SK-N-SH (cell line): Measurements from ENCODE around the gene CADM1. TPM values are rescaled to one million over a fixed set of nuclear protein-coding genes. Genes with fewer than 3 reads are reported as not detected.

Source experiments
- CTCF ChIA-PET: fragments of 300-600, 350-600 bp; formaldehyde crosslinking; extraction: SDS; loops from one replicate; lab custom pipeline; 2021; lab: Yijun Ruan, JAX
- POLR2A ChIA-PET: fragments of 350-600 bp; sonication (Branson Sonifier 250); formaldehyde crosslinking; extraction: SDS; loops from one replicate; lab custom pipeline; 2020; ENCODE audit warnings: antibody characterized with exemption, inconsistent platforms; lab: Yijun Ruan, JAX
- DNase-seq: peaks from one replicate; pipeline ENCODE4 v3.0.0; 2012
- H2AFZ ChIP-seq: fragments of 200-600 bp; sonication (generic); 2 replicates; pipeline ENCODE4 v1.8.1; 2016; ENCODE audit warnings: antibody characterized with exemption, mild to moderate bottlenecking, low read depth
- H3F3A ChIP-seq: fragments of 200-600 bp; sonication (generic); replicated peaks from 2 replicates; pipeline ENCODE3; 2016; ENCODE audit warnings: antibody characterized with exemption, mild to moderate bottlenecking; ENCODE audit not compliant: insufficient read depth
- H3K27ac ChIP-seq, 2 experiments: fragments of 200-500 bp in 1 of 2; fragments of 200-600 bp in 1 of 2; sonication (Bioruptor generic) in 1 of 2; sonication (generic), shearing (Covaris generic) in 1 of 2; 2 replicates each; pipeline versions ENCODE4 v1.5.1 to v1.6.1; 2014 to 2016; ENCODE audit warnings: low read depth in 2 of 2, inconsistent platforms in 1 of 2, low read length in 1 of 2, mild to moderate bottlenecking in 1 of 2, mixed read lengths in 1 of 2
- H3K27me3 ChIP-seq: fragments of 200-600 bp; sonication (generic), shearing (Covaris generic); 2 replicates; pipeline ENCODE4 v1.6.1; 2016; ENCODE audit warnings: mixed run types; ENCODE audit not compliant: insufficient read depth
- H3K36me3 ChIP-seq, 2 experiments: fragments of 200-500 bp in 1 of 2; fragments of 200-600 bp in 1 of 2; sonication (Bioruptor generic) in 1 of 2; sonication (generic) in 1 of 2; replicated peaks in 1 of 2; 2 replicates each; pipeline versions ENCODE3 to v1.5.1; 2014 to 2016; ENCODE audit warnings: low read length in 1 of 2, mild to moderate bottlenecking in 1 of 2; ENCODE audit not compliant: insufficient read depth in 2 of 2, control insufficient read depth in 1 of 2
- H3K4me1 ChIP-seq, 2 experiments: fragments of 200-500 bp in 1 of 2; fragments of 200-600 bp in 1 of 2; sonication (Bioruptor generic) in 1 of 2; sonication (generic), shearing (Covaris generic) in 1 of 2; 2 replicates each; pipeline versions ENCODE4 v1.5.1 to v1.6.1; 2014 to 2016; ENCODE audit warnings: low read depth in 1 of 2, low read length in 1 of 2, mixed run types in 1 of 2; ENCODE audit not compliant: insufficient read depth in 2 of 2, control insufficient read depth in 1 of 2
- H3K4me2 ChIP-seq: fragments of 200-600 bp; sonication (generic), shearing (Covaris generic); 2 replicates; pipeline ENCODE4 v1.6.1; 2017; ENCODE audit warnings: mixed run types
- H3K4me3 ChIP-seq, 2 experiments: fragments of 200-500 bp in 1 of 2; fragments of 200-600 bp in 1 of 2; sonication (Bioruptor generic) in 1 of 2; sonication (generic), shearing (Covaris generic) in 1 of 2; 2 replicates each; pipeline versions ENCODE4 v1.5.1 to v1.8.1; 2014 to 2016; ENCODE audit warnings: low read depth in 2 of 2, inconsistent platforms in 1 of 2, low read length in 1 of 2, mild to moderate bottlenecking in 1 of 2, mixed read lengths in 1 of 2, moderate library complexity in 1 of 2
- H3K79me2 ChIP-seq: fragments of 200-600 bp; sonication (generic); 2 replicates; pipeline ENCODE4 v1.8.1; 2017; ENCODE audit warnings: mild to moderate bottlenecking; ENCODE audit not compliant: insufficient read depth
- H3K9ac ChIP-seq: fragments of 200-600 bp; sonication (generic); 2 replicates; pipeline ENCODE4 v1.6.1; 2017; ENCODE audit warnings: mixed run types
- H3K9me2 ChIP-seq: fragments of 200-600 bp; sonication (generic); 2 replicates; pipeline ENCODE4 v1.6.1; 2017; ENCODE audit warnings: mixed run types
- H3K9me3 ChIP-seq: fragments of 200-600 bp; sonication (generic); 2 replicates; pipeline ENCODE4 v1.6.1; 2017; ENCODE audit warnings: mixed run types, mild to moderate bottlenecking, moderate library complexity
- H4K20me1 ChIP-seq: fragments of 200-600 bp; sonication (generic); 2 replicates; pipeline ENCODE4 v1.6.1; 2017; ENCODE audit warnings: mild to moderate bottlenecking, mixed run types; ENCODE audit not compliant: insufficient read depth
- CHD2 ChIP-seq: fragments of 150-350 bp; IDR thresholded peaks from 2 replicates; pipeline ENCODE4 v1.6.1; 2018; ENCODE audit warnings: low read length; ENCODE audit not compliant: partially characterized antibody
- ELF1 ChIP-seq: IDR thresholded peaks from 2 replicates; pipeline ENCODE4 v1.4.0; 2012
- EP300 ChIP-seq, 2 experiments: IDR thresholded peaks; 2 replicates each; pipeline versions ENCODE4 v1.4.0 to v1.6.1; 2012; ENCODE audit warnings: borderline replicate concordance in 1 of 2, low read depth in 1 of 2, low read length in 1 of 2
- EZH2phosphoT487 ChIP-seq: fragments of 200-600 bp; sonication (generic); IDR thresholded peaks from 2 replicates; pipeline ENCODE4 v1.6.1; 2017; ENCODE audit warnings: low read depth, mixed run types, mild to moderate bottlenecking, antibody characterized with exemption, moderate library complexity, borderline replicate concordance
- FOSL2 ChIP-seq: IDR thresholded peaks from 2 replicates; pipeline ENCODE4 v1.4.0; 2012; ENCODE audit warnings: low read depth, mild to moderate bottlenecking, moderate library complexity, borderline replicate concordance
- GABPA ChIP-seq: IDR thresholded peaks from 2 replicates; pipeline ENCODE4 v1.4.0; 2012; ENCODE audit warnings: low read depth, mild to moderate bottlenecking
- GATA2 ChIP-seq: sonication (generic); formaldehyde crosslinking; IDR thresholded peaks from 2 replicates; pipeline ENCODE4 v1.5.0; 2020; ENCODE audit warnings: mild to moderate bottlenecking, missing genetic modification reagents
- IRF3 ChIP-seq: fragments of 150-350 bp; IDR thresholded peaks from 2 replicates; pipeline ENCODE4 v1.6.1; 2016; ENCODE audit warnings: mild to moderate bottlenecking, low read depth, low read length
- MAX ChIP-seq: IDR thresholded peaks from 2 replicates; pipeline ENCODE4 v1.4.0; 2012; ENCODE audit warnings: low read depth
- MEF2A ChIP-seq: IDR thresholded peaks from 2 replicates; pipeline ENCODE4 v1.4.0; 2012; ENCODE audit warnings: low read depth, borderline replicate concordance
- MXI1 ChIP-seq: IDR thresholded peaks from 2 replicates; pipeline ENCODE4 v1.6.1; 2012; ENCODE audit warnings: mild to moderate bottlenecking, low read depth, low read length, improper control_type of control experiment
- NFIC ChIP-seq: IDR thresholded peaks from 2 replicates; pipeline ENCODE4 v1.4.0; 2012; ENCODE audit warnings: borderline replicate concordance
- NRF1 ChIP-seq: IDR thresholded peaks from 2 replicates; pipeline ENCODE4 v1.6.1; 2012; ENCODE audit warnings: low read depth, mild to moderate bottlenecking, low read length
- PBX3 ChIP-seq: IDR thresholded peaks from 2 replicates; pipeline ENCODE4; 2012
- POLR2AphosphoS5 ChIP-seq: IDR thresholded peaks from 2 replicates; pipeline ENCODE4 v1.6.1; 2012; ENCODE audit warnings: low read depth, low read length
- RAD21 ChIP-seq: IDR thresholded peaks from 2 replicates; pipeline ENCODE4 v1.6.1; 2012; ENCODE audit warnings: mild to moderate bottlenecking, low read length
- REST ChIP-seq: IDR thresholded peaks from 2 replicates; pipeline ENCODE4 v1.6.1; 2012; ENCODE audit warnings: mild to moderate bottlenecking, low read depth, low read length, moderate library complexity
- RFX5 ChIP-seq: IDR thresholded peaks from 2 replicates; pipeline ENCODE4 v1.6.1; 2012; ENCODE audit warnings: mild to moderate bottlenecking, improper control_type of control experiment, low read length
- RXRA ChIP-seq: IDR thresholded peaks from 2 replicates; pipeline ENCODE4 v1.4.0; 2012; ENCODE audit warnings: low read depth, mild to moderate bottlenecking, borderline replicate concordance
- SIN3A ChIP-seq: IDR thresholded peaks from 2 replicates; pipeline ENCODE4 v1.6.1; 2012; ENCODE audit warnings: low read depth, mild to moderate bottlenecking, low read length, moderate library complexity, borderline replicate concordance
- SMC3 ChIP-seq: IDR thresholded peaks from 2 replicates; pipeline ENCODE4 v1.6.1; 2012; ENCODE audit warnings: low read depth, low read length, improper control_type of control experiment
- TAF1 ChIP-seq: IDR thresholded peaks from 2 replicates; pipeline ENCODE4 v1.6.1; 2012; ENCODE audit warnings: low read depth, mild to moderate bottlenecking, low read length, moderate library complexity, borderline replicate concordance
- TCF12 ChIP-seq: IDR thresholded peaks from 2 replicates; pipeline ENCODE4 v1.4.0; 2012
- USF2 ChIP-seq: fragments of 150-350 bp; IDR thresholded peaks from 2 replicates; pipeline ENCODE4 v1.6.1; 2017; ENCODE audit warnings: antibody characterized with exemption, low read length, low read depth, borderline replicate concordance
- WGBS: methylation state at CpG from one replicate; pipeline ENCODE4 v1.1.6; 2017; ENCODE audit warnings: low lambda C conversion rate; 5-methylcytosine and 5-hydroxymethylcytosine counted together
- polyA plus RNA-seq, 3 experiments: library from polyadenylated mRNA; depleted of rRNA; stranded (reverse); fragments of >200 nt; gene quantifications; 2 replicates each; pipeline ENCODE4 v1.2.3, GENCODE V29; 2012
- TF ChIP-seq, protein P1 (sequence below): IDR thresholded peaks from 2 replicates; pipeline ENCODE4 v1.4.0; 2012; ENCODE audit warnings: low read depth, borderline replicate concordance

CADM1 gene
- polyA plus RNA-seq, 1 of the 3 experiments (the other 2 are of a cell fraction): 7.9 TPM

- Histone ChIP-seq H3K36me3 (no peaks in the 10 kb centered on the region), H3K4me2 (no peak overlapping the region), H3K9me2 (no peaks in the 10 kb centered on the region), H3K27me3 (no peaks in the 10 kb centered on the region), H3K4me3 (no peak overlapping the region), H3F3A (no peaks in the 10 kb centered on the region), H2AFZ (no peak overlapping the region), H3K4me1 (peaks cover 0 to 31% of the 10 kb centered on the region in 2 experiments; a peak in 2 of 4 replicates), H3K79me2 (no peaks in the 10 kb centered on the region), H4K20me1 (no peaks in the 10 kb centered on the region), H3K9ac (no peak overlapping the region), H3K9me3 (no peaks in the 10 kb centered on the region), H3K27ac (peak overlapping the region in 1 of 2 experiments; percentile 90; a peak in 2 of 4 replicates)
- 9% methylated on average over 14 of the region's 14 CpGs for WGBS
- peak; percentile 72 for DNase-seq
- ChIA-PET CTCF (interaction anchor here (0.5 to 1.8 kb wide), 5 partner anchors 9 to 355 kb away, joined by 3 to 7 read pairs (median 5); no protein-coding TSS in a partner anchor), POLR2A (interaction anchor here (0.5 to 1.4 kb wide), 4 partner anchors 11 to 77 kb away, joined by 3 read pairs; no protein-coding TSS in a partner anchor)
- TF ChIP-seq IRF3: no peak
- TF ChIP-seq POLR2AphosphoS5: no peak
- TF ChIP-seq PBX3: no peak
- no peak; the same call in 1 of the 2 replicates for TF ChIP-seq TCF12
- TF ChIP-seq RAD21: peak; percentile 9; the same call in 1 of the 2 replicates
- TF ChIP-seq SMC3: no peak
- TF ChIP-seq GATA2 (CRISPR knock-in tag): peak; percentile 68
- TF ChIP-seq MAX: no peak
- TF ChIP-seq FOSL2: no peak
- no peak for TF ChIP-seq TAF1
- TF ChIP-seq CHD2: no peak
- peak in 1 of 2 experiments; percentile 40; a peak in 1 of 4 replicates for TF ChIP-seq EP300 (IDR thresholded peaks at IDR 0.05; ENCODE audit: borderline replicate concordance in 1 of 2, low read depth in 1 of 2, low read length in 1 of 2)
- TF ChIP-seq RXRA: no peak
- no peak for TF ChIP-seq EZH2phosphoT487
- TF ChIP-seq SIN3A: no peak
- no peak for TF ChIP-seq MEF2A
- TF ChIP-seq, protein P1, sequence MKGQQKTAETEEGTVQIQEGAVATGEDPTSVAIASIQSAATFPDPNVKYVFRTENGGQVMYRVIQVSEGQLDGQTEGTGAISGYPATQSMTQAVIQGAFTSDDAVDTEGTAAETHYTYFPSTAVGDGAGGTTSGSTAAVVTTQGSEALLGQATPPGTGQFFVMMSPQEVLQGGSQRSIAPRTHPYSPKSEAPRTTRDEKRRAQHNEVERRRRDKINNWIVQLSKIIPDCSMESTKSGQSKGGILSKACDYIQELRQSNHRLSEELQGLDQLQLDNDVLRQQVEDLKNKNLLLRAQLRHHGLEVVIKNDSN: no peak
- no peak for TF ChIP-seq GABPA
- no peak for TF ChIP-seq USF2
- TF ChIP-seq NRF1: no peak
- TF ChIP-seq REST: no peak
- TF ChIP-seq ELF1: no peak
- no peak for TF ChIP-seq RFX5
- TF ChIP-seq NFIC: no peak
- TF ChIP-seq MXI1: peak; percentile 96
Measured at GRCh38 chr11:115129473-115130289, 374.5 kb downstream of the CADM1 start.
